HG02610 (cell line): ENCODE data around the gene CPD.

Source experiments
- ATAC-seq: cut with Tn5 transposase; IDR thresholded peaks from one replicate; pipeline ENCODE4 v1.9.1; 2021; ENCODE audit warnings: mild to moderate bottlenecking, moderate library complexity; ENCODE audit not compliant: unreplicated experiment

CPD gene

GRCh38 chr17:30352240-30352814 lies 26.4 kb upstream of the CPD start:
- no peak for ATAC-seq

- ATAC-seq, result no peak
These were observed 24.0 kb upstream of the CPD start for GRCh38 chr17:30354701-30355100.

DNA sequence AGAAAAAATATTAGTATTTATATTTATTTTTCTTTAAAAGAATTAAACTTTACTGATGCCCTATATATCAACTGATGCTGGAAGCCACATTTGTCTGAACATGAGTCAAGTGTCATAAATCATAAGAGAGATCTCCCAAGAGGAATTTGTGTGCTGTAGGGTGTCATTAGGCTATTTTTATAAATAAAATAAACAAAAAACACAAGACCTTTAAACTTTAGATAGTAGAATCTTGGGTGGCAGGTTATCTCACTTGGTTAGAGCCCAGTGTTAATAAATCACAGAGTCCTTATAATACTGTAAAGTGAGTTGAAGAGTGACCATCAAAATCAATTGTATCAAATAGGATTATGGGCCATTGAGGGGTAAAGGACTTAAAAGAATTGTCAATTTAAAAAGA lies 21.3 kb upstream of the CPD start:
- ATAC-seq, result no peak

GRCh38 chr17:30358055-30358760 lies 20.5 kb upstream of the CPD start:
- ATAC-seq, result no peak

GRCh38 chr17:30360086-30360808 lies 18.5 kb upstream of the CPD start:
- ATAC-seq, result no peak

GRCh38 chr17:30361766-30362279 lies 16.9 kb upstream of the CPD start:
- ATAC-seq, result no peak

- peak; percentile 90 for ATAC-seq
These were observed 15.0 kb upstream of the CPD start for GRCh38 chr17:30363715-30364202.

DNA sequence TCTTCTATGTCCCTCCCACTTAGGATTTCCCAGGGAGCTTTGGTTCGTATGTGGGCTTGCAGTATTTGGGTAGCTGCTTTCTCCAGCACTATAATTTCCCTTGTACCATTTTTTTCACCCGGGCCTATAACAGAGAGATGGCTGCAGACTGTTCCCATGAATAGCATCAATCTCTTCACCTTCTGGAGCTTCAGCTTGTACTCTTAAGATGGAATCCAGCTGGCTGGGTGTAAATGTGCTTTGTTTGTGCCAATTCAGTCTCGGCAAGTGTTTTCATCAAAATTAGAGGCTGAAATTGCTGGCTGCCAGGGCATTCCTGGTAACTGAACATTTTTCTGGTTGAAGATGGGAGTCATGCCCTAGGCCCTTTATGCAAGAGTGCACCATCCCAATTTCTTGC lies 12.2 kb upstream of the CPD start:
- ATAC-seq, result no peak

- ATAC-seq, result no peak
These were observed 9.6 kb upstream of the CPD start for GRCh38 chr17:30368912-30369720.

- no peak for ATAC-seq
These were observed 8.7 kb upstream of the CPD start for GRCh38 chr17:30369995-30370394.

DNA sequence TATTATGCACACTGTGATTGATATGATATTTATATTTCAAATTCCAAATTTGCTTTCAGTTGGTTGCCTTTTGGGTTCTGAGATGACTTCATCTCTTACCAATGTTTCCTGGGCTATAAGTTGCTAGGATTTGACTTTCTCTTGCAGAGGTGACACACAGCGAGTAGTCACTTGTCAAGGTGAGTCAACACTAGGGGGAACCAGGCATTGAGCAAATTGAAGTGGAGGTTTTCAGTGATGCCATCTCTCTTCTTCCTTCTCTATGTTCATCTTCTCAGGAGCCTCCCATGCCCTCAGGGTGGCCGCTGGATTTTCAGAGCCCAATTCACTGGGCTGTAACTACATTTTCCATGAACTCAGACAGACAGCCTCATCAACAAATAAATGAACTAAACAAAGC lies 6.0 kb upstream of the CPD start:
- no peak for ATAC-seq

GRCh38 chr17:30375661-30376060 lies 3.1 kb upstream of the CPD start:
- ATAC-seq, result no peak

DNA sequence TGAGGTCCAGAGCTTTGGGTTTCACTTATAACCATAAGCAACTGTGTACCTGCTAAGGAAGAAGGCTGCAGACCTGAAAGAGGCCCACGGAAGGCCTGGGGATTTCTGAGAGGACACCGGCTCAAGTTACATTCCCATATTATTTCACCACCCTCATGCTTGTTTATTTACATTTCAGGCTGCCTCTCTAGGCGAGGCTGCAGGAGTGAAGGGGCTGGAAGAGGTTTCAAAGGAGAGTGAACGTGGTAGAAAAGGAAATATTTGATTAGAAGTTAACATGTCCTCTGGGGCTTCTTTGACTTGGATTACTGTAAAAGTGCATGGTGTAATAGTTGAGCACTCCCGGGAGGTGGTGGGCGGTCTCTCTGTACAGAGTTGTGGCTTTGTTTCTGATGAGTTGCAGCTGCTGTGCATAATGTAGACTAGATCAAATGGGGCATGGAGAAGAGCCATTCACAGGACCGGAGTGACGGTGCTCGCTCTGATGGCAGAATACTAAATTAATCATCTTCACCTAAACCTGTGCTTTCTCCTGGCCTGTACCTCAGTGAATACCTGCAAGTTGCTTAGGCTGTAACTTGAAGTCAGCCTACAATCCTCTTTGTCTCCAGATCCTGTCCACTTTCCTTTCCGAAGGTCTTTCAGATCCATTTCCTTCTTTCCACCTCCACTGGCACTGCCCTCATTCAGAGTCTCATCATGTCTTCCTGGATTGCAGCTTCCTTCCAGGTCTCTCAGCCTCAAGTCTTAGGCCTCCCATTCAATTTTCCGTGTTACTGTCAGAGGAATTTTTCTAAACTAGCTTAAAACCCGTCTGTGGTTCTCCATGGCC lies 1.9 kb upstream of the CPD start:
- no peak for ATAC-seq

DNA sequence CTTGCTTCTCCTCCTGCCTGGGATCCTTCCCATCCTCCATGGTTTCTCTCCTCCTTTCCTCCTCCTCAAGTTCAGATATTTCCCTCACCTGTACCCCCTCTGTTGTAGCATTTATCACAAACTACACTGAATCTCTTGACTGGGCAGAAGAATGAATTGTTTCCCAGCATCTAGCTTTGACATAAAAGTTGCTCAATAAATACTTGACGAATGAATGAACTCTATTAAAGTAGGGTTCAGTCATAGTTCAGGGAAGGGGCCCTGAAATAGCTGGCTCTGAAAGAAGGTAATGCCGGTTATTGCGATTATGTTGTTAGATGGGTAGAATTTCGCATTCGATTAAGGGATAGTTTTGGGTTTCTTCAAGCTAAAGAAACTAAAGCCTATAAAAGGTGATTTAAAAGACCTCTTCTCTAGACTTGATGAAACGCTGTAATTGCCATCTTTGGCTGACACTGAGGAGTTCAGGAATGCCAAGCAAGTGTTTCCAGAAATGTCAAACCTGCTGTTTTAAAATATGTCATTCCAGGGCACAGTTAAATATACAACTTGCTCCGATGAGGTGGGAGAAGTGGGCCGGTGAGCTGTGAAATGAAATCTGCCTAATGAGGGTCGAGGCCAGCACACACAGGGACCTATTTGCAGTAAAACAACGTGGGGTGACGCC lies 1.0 kb upstream of the CPD start:
- no peak for ATAC-seq

GRCh38 chr17:30378241-30378824 lies 394 bp upstream of the CPD start:
- ATAC-seq, result no peak

- peak; percentile 2 for ATAC-seq
These were observed 676 bp downstream of the CPD start for GRCh38 chr17:30379303-30379902.

GRCh38 chr17:30379903-30380381 lies 1.2 kb downstream of the CPD start:
- no peak for ATAC-seq

GRCh38 chr17:30380643-30381339 lies 2.1 kb downstream of the CPD start:
- no peak for ATAC-seq
